Right forelimb (tissue), 1 donor: ENCODE results near the gene SLC35A3.

Experiments used
- DNase-seq: peaks from one replicate; pipeline ENCODE4 v3.0.0-alpha.2; 2018

Gene SLC35A3

DNA sequence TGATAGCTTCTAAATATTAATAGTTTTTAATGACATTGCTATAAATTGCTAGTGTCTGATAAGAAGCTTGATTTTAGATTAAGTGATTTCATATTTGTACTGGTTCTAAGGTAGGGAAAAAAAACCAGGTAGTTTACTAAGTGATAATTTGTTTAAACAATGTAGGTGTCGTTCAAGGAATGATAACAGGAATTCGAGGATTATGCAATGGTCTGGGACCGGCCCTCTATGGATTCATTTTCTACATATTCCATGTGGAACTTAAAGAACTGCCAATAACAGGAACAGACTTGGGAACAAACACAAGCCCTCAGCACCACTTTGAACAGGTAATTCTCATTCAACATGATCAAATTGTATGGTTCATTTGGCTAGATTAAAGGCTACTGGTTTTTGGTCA is 110.5 kb downstream of the SLC35A3 start:
- DNase-seq: no peak
